Prostate gland (tissue), 2 donors: ENCODE measurements around the gene ABCA2.

Experiments
- POLR2A ChIP-seq: fragments of 450-650 bp; IDR thresholded peaks from one replicate; pipeline ENCODE4 v1.6.1; 2016; ENCODE audit warnings: antibody characterized with exemption, mild to moderate bottlenecking
- POLR2AphosphoS5 ChIP-seq: sonication (generic); formaldehyde crosslinking; IDR thresholded peaks from one replicate; pipeline ENCODE4 v1.6.1; 2017; ENCODE audit warnings: antibody characterized with exemption
- TF ChIP-seq, protein P1 (sequence below), 4 experiments: fragments of 200-600 bp in 2 of 4; fragments of 450-650 bp in 2 of 4; sonication (generic) in 2 of 4; IDR thresholded peaks; 1 replicate in 3 of 4; 2 replicates in 1 of 4; pipeline ENCODE4 v1.5.1; 2016 to 2019; ENCODE audit warnings: antibody characterized with exemption in 4 of 4, mild to moderate bottlenecking in 2 of 4, moderate library complexity in 2 of 4

DNA sequence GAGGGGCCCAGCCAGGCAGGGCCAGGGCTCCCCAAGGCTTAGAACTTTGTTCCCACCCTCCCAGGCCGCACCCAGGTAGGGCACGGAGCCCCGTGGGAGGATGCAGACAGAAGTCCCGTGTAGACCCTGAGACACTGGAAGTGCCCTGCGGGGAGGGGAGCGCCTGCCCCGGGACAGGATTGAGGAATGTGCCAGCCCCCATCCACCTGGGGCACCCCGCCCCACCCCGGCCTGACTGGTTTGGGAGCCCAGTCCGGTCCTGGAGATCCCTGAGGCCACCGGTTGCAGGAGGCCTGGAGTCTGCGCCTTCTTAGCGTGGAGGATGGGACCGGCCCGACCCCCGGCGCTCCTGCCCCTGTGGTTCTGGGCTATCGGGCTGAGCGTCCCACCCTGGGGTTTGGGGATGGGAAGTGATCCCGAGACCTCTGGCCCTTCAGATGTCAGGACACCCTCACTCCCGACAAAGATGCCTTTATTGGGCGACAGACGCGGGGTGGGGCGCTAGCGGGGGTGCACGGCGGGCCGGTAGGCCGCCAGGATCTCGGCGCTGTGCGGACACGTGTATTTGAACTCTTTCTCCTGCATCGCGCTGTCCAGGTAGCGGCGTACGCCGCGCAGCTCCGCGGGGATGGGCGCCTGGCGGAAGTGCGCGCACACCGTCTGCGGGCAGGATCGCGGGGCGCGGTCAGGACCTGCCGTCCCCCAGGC lies 33.7 kb downstream of the ABCA2 start:
- TF ChIP-seq POLR2AphosphoS5 (no peak), POLR2A (no peak)
- TF ChIP-seq, protein P1, sequence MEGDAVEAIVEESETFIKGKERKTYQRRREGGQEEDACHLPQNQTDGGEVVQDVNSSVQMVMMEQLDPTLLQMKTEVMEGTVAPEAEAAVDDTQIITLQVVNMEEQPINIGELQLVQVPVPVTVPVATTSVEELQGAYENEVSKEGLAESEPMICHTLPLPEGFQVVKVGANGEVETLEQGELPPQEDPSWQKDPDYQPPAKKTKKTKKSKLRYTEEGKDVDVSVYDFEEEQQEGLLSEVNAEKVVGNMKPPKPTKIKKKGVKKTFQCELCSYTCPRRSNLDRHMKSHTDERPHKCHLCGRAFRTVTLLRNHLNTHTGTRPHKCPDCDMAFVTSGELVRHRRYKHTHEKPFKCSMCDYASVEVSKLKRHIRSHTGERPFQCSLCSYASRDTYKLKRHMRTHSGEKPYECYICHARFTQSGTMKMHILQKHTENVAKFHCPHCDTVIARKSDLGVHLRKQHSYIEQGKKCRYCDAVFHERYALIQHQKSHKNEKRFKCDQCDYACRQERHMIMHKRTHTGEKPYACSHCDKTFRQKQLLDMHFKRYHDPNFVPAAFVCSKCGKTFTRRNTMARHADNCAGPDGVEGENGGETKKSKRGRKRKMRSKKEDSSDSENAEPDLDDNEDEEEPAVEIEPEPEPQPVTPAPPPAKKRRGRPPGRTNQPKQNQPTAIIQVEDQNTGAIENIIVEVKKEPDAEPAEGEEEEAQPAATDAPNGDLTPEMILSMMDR (IDR thresholded peaks at IDR 0.05) = no peak
